Ovary (tissue), 9 donors: ENCODE results near the gene HECW1. TPM values are rescaled to one million over a fixed set of nuclear protein-coding genes. Genes with fewer than 3 reads are reported as not detected.

ENCODE experiments used
- DNase-seq, 5 donors: peaks; one replicate each; pipeline ENCODE4 v3.0.0-alpha.2; 2019 to 2020
- H3K27ac ChIP-seq, 2 donors: fragments of 200-600 bp; one replicate each; pipeline versions ENCODE4 v1.5.1 to v1.8.0; 2019 to 2022
- H3K27me3 ChIP-seq: fragments of 200-600 bp; one replicate; pipeline ENCODE4 v1.8.0; 2022
- H3K36me3 ChIP-seq: fragments of 200-600 bp; sonication (generic); one replicate; pipeline ENCODE4 v1.5.1; 2019
- H3K4me1 ChIP-seq: one replicate; pipeline ENCODE4 v1.8.1; 2013; ENCODE audit warnings: mild to moderate bottlenecking, moderate library complexity; ENCODE audit not compliant: insufficient read depth
- H3K4me3 ChIP-seq: fragments of 200-600 bp; sonication (generic); one replicate; pipeline ENCODE4 v1.5.1; 2017
- H3K9me3 ChIP-seq, 2 donors: fragments of 200-600 bp in 1 of 2; sonication (generic) in 1 of 2; one replicate each; pipeline versions ENCODE4 v1.5.1 to v1.8.1; 2013 to 2019; ENCODE audit warnings: mild to moderate bottlenecking in 1 of 2, moderate library complexity in 1 of 2
- EP300 ChIP-seq: sonication (generic); formaldehyde crosslinking; IDR thresholded peaks from one replicate; pipeline ENCODE4 v1.6.1; 2017; ENCODE audit warnings: antibody characterized with exemption
- POLR2A ChIP-seq: fragments of 450-650 bp; IDR thresholded peaks from one replicate; pipeline ENCODE4 v1.6.1; 2017; ENCODE audit warnings: antibody characterized with exemption, mild to moderate bottlenecking, moderate library complexity
- WGBS, 3 donors: extraction: QIAGEN DNeasy Blood & Tissue Kit in 1 of 3; methylation state at CpG; one replicate each; pipeline versions ENCODE4 v1.1.5 to v1.1.7; 2013 to 2017; 5-methylcytosine and 5-hydroxymethylcytosine counted together
- intact Hi-C, 4 donors: fragments of 100-400 bp; cut with DNase I; formaldehyde crosslinking; loops; one replicate each; pipeline versions ENCODE4 v1.11.0 to v1.15.1; 2022 to 2023
- polyA plus RNA-seq, 2 donors: library from polyadenylated mRNA; stranded (reverse); fragments of 200-250 nt in 1 of 2; fragments of 350-450 nt in 1 of 2; fragmentation: Illumina TruSeq in 1 of 2; extraction: RNeasy Lipid Tissue Mini Kit (QIAGEN cat#74804) in 1 of 2; gene quantifications; one replicate each; pipeline ENCODE4 v1.2.3, GENCODE V29; 2013 to 2014
- total RNA-seq, 7 donors: library from RNA; depleted of rRNA in 2 of 7; stranded (reverse); fragments of >200 nt in 2 of 7; fragmentation: NEBNext Ultra II Directional in 3 of 7; extraction: Animal tissue kit (Norgen Biotek cat#: 25700) in 3 of 7; gene quantifications; one replicate each; pipeline versions ENCODE4 v1.1.0 to v1.2.4, GENCODE V29; 2016 to 2023
- TF ChIP-seq, protein P1 (sequence below), 3 donors: fragments of 450-650 bp in 2 of 3; fragments of 200-600 bp in 1 of 3; IDR thresholded peaks; one replicate each; pipeline versions ENCODE4 v1.5.1 to v1.8.0; 2016 to 2022; ENCODE audit warnings: antibody characterized with exemption in 3 of 3, mild to moderate bottlenecking in 1 of 3
- donor health status: DM: no; HTN: no; CAD: no; lungs with moderate emphysema.
- donor health status: DM: no; HTN: no; CAD: no.
- donor health status: Bipolar disorder and iron deficiency.
- donor health status: DM: yes; HTN: yes; CAD: no.
- donor health status: DM: no; HTN: no; CAD: no.
- donor health status: DM: yes; HTN: yes; CAD: no.

HECW1 gene
- total and polyA plus RNA-seq, 9 donors = 0.31 to 6.4 (median 1.8) TPM; not detected in 1

DNA sequence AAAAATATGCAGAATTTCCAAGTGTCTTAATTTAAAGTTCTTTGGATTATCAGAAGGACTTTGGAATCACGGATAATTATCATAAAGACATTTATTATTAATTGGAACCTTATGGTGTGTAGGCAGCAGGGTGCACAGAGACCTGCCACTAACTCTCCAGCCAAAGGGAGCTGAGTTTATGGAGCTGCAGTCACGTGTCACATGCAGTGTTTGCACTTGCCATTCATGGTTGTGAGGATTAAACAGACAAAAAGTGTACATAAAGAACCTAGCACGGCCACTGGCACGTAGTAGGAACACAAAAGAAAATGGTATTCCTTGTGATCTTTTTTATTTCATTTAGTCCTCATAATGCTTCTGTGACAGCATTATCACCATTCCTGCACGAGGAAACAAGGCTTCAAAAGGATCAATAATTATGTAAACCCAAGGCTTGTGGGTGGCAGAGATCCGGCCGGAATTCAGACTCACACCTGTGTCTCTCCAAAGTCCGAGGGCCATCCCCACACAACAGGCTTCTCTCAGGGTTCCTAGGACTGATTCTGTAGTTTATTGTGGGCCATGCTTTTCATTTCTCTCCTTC is 326.5 kb downstream of the HECW1 start:
- DNase-seq = no peak
- H3K4me3 ChIP-seq = no peak overlapping the region
- no peaks in the 10 kb centered on the region for H3K4me1 ChIP-seq
- H3K27me3 ChIP-seq = no peaks in the 10 kb centered on the region
- H3K27ac ChIP-seq = no peak overlapping the region
- 77 to 80% (median 78%) methylated on average over 8 of the region's 8 CpGs for WGBS, 3 donors
- H3K9me3 ChIP-seq = no peaks in the 10 kb centered on the region
- intact Hi-C loops = no loop called here
- no peaks in the 10 kb centered on the region for H3K36me3 ChIP-seq
- TF ChIP-seq POLR2A (no peak), EP300 (no peak)
- TF ChIP-seq, protein P1, sequence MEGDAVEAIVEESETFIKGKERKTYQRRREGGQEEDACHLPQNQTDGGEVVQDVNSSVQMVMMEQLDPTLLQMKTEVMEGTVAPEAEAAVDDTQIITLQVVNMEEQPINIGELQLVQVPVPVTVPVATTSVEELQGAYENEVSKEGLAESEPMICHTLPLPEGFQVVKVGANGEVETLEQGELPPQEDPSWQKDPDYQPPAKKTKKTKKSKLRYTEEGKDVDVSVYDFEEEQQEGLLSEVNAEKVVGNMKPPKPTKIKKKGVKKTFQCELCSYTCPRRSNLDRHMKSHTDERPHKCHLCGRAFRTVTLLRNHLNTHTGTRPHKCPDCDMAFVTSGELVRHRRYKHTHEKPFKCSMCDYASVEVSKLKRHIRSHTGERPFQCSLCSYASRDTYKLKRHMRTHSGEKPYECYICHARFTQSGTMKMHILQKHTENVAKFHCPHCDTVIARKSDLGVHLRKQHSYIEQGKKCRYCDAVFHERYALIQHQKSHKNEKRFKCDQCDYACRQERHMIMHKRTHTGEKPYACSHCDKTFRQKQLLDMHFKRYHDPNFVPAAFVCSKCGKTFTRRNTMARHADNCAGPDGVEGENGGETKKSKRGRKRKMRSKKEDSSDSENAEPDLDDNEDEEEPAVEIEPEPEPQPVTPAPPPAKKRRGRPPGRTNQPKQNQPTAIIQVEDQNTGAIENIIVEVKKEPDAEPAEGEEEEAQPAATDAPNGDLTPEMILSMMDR (IDR thresholded peaks at IDR 0.05) = no peak

- Histone ChIP-seq H3K27ac (no peak overlapping the region), H3K36me3 (no peaks in the 10 kb centered on the region), H3K4me3 (no peak overlapping the region), H3K9me3 (no peaks in the 10 kb centered on the region), H3K4me1 (no peaks in the 10 kb centered on the region), H3K27me3 (no peaks in the 10 kb centered on the region)
- TF ChIP-seq POLR2A (no peak), EP300 (no peak)
- TF ChIP-seq, protein P1 (IDR thresholded peaks at IDR 0.05) = no peak
- WGBS, 3 donors = 59 to 60% (median 60%) methylated on average over 15 of the region's 15 CpGs
- DNase-seq = no peak
- intact Hi-C loops = loop anchor here in 1 of 4 donors (10.0 kb wide), 1 partner anchor 495 kb away; no protein-coding TSS in a partner anchor
Observed at GRCh38 chr7:43439631-43440401, 327.4 kb downstream of the HECW1 start.

DNA sequence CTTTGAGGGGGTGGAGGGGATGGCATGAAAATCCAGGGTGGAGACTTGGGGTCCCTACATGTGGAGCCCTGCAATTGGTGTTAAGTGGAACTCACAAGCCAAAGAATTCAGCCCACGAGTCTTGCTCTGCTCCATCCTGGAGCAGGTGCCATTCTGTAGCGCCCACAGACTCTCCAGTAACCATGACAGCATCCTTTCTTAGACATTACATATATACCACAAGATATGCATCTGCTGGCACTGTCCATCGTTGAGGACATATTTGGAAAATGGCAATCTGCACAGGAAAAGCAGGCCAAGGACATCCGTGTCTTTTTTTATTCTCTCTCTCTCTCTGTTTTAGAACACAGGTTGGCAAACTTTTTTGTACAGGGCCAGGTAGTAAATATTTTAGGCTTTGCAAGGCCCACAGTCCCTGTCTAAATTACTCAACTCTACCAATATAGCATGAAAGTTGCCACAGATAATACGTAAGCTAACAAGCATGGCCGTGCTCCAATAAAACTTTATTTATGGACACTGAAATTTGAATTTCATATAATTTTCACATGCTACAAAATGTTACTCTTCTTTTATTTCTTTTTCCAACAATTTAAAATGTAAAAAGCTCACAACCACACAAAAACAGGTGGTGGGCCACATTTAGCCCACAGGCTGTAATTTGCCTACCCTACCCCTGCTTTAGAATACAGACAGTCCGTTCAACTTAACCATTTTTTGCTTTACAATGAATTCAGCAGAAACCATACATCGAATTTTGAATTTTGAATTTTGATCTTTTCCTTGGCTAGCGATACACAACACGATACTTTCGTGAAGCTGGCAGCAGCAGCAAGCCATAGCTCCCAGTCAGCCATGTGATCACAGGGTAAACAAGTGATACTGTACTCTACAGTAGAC is 329.0 kb downstream of the HECW1 start:
- no peak for DNase-seq
- H3K9me3 ChIP-seq = no peaks in the 10 kb centered on the region
- H3K27ac ChIP-seq = no peak overlapping the region
- WGBS, 3 donors = 83 to 86% (median 84%) methylated on average over 11 of the region's 11 CpGs
- no peaks in the 10 kb centered on the region for H3K36me3 ChIP-seq
- intact Hi-C loops = loop anchor here in 1 of 4 donors (10.0 kb wide), 1 partner anchor 497 kb away; no protein-coding TSS in a partner anchor
- no peak overlapping the region for H3K4me3 ChIP-seq
- H3K27me3 ChIP-seq = no peaks in the 10 kb centered on the region
- TF ChIP-seq EP300 (no peak), POLR2A (no peak)
- TF ChIP-seq, protein P1 (IDR thresholded peaks at IDR 0.05) = no peak
- no peaks in the 10 kb centered on the region for H3K4me1 ChIP-seq

GRCh38 chr7:43443381-43443780 is 330.9 kb downstream of the HECW1 start:
- Histone ChIP-seq H3K27me3 (no peaks in the 10 kb centered on the region), H3K4me3 (no peak overlapping the region), H3K4me1 (no peaks in the 10 kb centered on the region), H3K9me3 (no peaks in the 10 kb centered on the region), H3K36me3 (no peaks in the 10 kb centered on the region), H3K27ac (no peak overlapping the region)
- TF ChIP-seq, protein P1 (IDR thresholded peaks at IDR 0.05) = no peak
- TF ChIP-seq POLR2A (no peak), EP300 (no peak)
- no peak for DNase-seq
- intact Hi-C loops = loop anchor here in 1 of 4 donors (10.0 kb wide), 1 partner anchor 499 kb away; no protein-coding TSS in a partner anchor
- WGBS, 3 donors = 7 to 10% (median 9%) methylated on average over 1 of the region's 1 CpG
